NCI-H1694 treated with DMSO at 0.1 percent for 48 hours (cell line): ENCODE results near the gene FAM53A.
"Not testable (repeated sequence)": the region's sequence is repeated elsewhere in the genome, so short reads cannot be mapped to it uniquely, and the experiment has no call there.

Source experiments
- DNase-seq: peaks from one replicate; lab custom pipeline; 2025; lab: John Stamatoyannopoulos, UW

The FAM53A gene

GRCh38 chr4:1716065-1716945 lies 32.2 kb upstream of the FAM53A start:
- no peak for DNase-seq

- DNase-seq = no peak
These were observed 31.1 kb upstream of the FAM53A start for GRCh38 chr4:1715002-1715758.

GRCh38 chr4:1714303-1715001 lies 30.3 kb upstream of the FAM53A start:
- DNase-seq = no peak

- no peak for DNase-seq
These were observed 29.1 kb upstream of the FAM53A start for GRCh38 chr4:1713003-1713851.

- DNase-seq = peak; percentile 90
These were observed 28.3 kb upstream of the FAM53A start, which contains the start of gene SLBP for GRCh38 chr4:1712216-1713002. SLBP (minus strand) TSS chr4:1712319; CDS start chr4:1712188, 131 bp downstream.

- no peak for DNase-seq
These were observed 27.6 kb upstream of the FAM53A start for GRCh38 chr4:1711571-1712215.

- DNase-seq = no peak
These were observed 27.0 kb upstream of the FAM53A start for GRCh38 chr4:1711055-1711570.

- no peak for DNase-seq
These were observed 24.5 kb upstream of the FAM53A start for GRCh38 chr4:1708581-1708980.

GRCh38 chr4:1706358-1706757 lies 22.2 kb upstream of the FAM53A start:
- DNase-seq = no peak

GRCh38 chr4:1705732-1706131 lies 21.6 kb upstream of the FAM53A start:
- DNase-seq = no peak

- no peak for DNase-seq
These were observed 19.8 kb upstream of the FAM53A start for GRCh38 chr4:1703867-1704266.

- DNase-seq = not testable (repeated sequence)
These were observed 17.6 kb upstream of the FAM53A start for GRCh38 chr4:1701671-1702070.

GRCh38 chr4:1695913-1696312 lies 11.8 kb upstream of the FAM53A start:
- no peak for DNase-seq

GRCh38 chr4:1693131-1693896 lies 9.2 kb upstream of the FAM53A start:
- peak; percentile 54 for DNase-seq

GRCh38 chr4:1691737-1692373 lies 7.7 kb upstream of the FAM53A start:
- DNase-seq = no peak

- DNase-seq = no peak
These were observed 6.6 kb upstream of the FAM53A start for GRCh38 chr4:1690698-1691097.

GRCh38 chr4:1686440-1687036 lies 2.4 kb upstream of the FAM53A start:
- no peak for DNase-seq
